GM23338 (cell line): Measurements from ENCODE around the gene SNRPA.

Experiments used
- CREB1 ChIP-seq: fragments of 250-450 bp; sonication (Bioruptor Pico); IDR thresholded peaks from 2 replicates; pipeline ENCODE4 v1.5.0; 2020; ENCODE audit warnings: low read depth, mild to moderate bottlenecking, moderate library complexity
- CTCF ChIP-seq, 2 experiments: fragments of 200-600 bp in 1 of 2; sonication (generic) in 1 of 2; conservative IDR thresholded peaks; 2 replicates each; pipeline versions ENCODE4 v1.5.1 to v1.6.1; 2016 to 2017; ENCODE audit warnings: antibody characterized with exemption in 2 of 2, low read depth in 2 of 2, mild to moderate bottlenecking in 2 of 2, moderate library complexity in 1 of 2

GRCh38 chr19:40705950-40706619 is 44.9 kb upstream of the SNRPA start:
- TF ChIP-seq CTCF (conservative IDR thresholded peaks at IDR 0.05; ENCODE audit: low read depth in 2 of 2), result no peak
- TF ChIP-seq CREB1 (CRISPR knock-in tag), result no peak
